Measurements from ENCODE around the gene SH3D19. TPM values are rescaled to one million over a fixed set of nuclear protein-coding genes. Genes with fewer than 3 reads are reported as not detected.

SH3D19 gene
- total RNA-seq, 1 donor from 2014 or later = 23.0 TPM

DNA sequence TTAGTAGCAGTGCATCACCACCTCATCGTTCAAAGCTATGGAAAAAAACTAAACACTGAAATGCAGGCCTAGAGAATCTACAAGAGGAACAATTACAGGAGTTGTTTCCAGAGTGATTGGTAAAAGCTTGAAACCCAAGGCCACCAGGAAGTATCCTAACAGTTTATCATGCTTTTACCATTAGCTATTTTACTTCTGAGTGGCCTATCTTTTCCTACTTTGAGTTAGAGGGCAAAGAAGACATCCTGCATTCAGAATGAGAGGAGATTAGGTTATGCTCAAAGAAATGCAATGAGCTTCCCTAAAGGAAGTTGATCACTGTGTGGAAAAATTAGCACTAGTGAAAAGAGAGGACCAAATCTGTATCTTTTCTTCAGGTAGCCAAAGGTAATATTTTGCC is 118.2 kb downstream of the SH3D19 start:
- Histone ChIP-seq H3K4me3 (ENCODE audit: low read depth, low read length) (no peak overlapping the region), H3K36me3 (ENCODE audit: control insufficient read depth, insufficient read depth, low read length) (no peaks in the 10 kb centered on the region), H3K27me3 (ENCODE audit: control insufficient read depth, insufficient read depth, low read length) (no peaks in the 10 kb centered on the region)
- DNase-seq (ENCODE audit: low read depth) = no peak
- TF ChIP-seq, protein P1, sequence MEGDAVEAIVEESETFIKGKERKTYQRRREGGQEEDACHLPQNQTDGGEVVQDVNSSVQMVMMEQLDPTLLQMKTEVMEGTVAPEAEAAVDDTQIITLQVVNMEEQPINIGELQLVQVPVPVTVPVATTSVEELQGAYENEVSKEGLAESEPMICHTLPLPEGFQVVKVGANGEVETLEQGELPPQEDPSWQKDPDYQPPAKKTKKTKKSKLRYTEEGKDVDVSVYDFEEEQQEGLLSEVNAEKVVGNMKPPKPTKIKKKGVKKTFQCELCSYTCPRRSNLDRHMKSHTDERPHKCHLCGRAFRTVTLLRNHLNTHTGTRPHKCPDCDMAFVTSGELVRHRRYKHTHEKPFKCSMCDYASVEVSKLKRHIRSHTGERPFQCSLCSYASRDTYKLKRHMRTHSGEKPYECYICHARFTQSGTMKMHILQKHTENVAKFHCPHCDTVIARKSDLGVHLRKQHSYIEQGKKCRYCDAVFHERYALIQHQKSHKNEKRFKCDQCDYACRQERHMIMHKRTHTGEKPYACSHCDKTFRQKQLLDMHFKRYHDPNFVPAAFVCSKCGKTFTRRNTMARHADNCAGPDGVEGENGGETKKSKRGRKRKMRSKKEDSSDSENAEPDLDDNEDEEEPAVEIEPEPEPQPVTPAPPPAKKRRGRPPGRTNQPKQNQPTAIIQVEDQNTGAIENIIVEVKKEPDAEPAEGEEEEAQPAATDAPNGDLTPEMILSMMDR (IDR thresholded peaks at IDR 0.05; ENCODE audit: insufficient read depth, low read length, poor library complexity, severe bottlenecking) = no peak

DNA sequence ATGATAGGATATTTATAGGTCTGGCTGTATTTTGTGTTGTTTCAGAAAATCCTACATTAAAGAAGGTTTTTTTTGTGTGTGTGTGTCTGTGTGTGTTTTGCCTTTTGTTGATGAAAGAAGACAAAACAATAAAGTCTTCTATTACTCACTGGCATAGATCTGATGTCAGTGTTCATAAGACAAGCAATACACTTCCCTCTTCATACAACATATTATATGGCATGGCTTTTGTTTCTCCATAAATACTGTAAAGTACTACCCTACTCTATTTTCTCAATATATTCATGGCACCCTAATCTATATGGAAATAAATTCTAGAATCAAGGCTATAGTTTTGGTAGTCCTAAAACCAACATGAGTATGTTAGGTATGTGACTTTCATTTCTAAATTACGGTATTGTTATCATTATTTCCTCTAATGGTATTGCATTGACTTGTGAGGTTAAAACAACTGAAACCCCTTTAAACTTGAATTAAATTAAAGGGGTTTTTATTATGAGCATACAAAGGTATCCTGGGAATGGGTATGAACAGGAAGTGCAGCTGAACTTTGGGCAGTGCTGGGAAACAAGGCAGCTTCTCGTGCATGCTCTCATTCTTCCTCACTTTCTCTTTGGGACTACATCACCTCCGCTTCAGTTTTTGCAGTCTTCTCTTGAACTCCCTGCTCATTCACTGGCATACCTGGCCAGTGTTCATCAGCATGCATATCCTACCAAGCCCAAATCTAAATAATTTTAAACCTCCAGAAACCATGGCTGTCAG is 119.0 kb downstream of the SH3D19 start:
- TF ChIP-seq, protein P1 (IDR thresholded peaks at IDR 0.05; ENCODE audit: insufficient read depth, low read length, poor library complexity, severe bottlenecking) = no peak
- Histone ChIP-seq H3K36me3 (ENCODE audit: control insufficient read depth, insufficient read depth, low read length) (no peaks in the 10 kb centered on the region), H3K4me3 (ENCODE audit: low read depth, low read length) (no peak overlapping the region), H3K27me3 (ENCODE audit: control insufficient read depth, insufficient read depth, low read length) (no peaks in the 10 kb centered on the region)
- DNase-seq (ENCODE audit: low read depth) = no peak

DNA sequence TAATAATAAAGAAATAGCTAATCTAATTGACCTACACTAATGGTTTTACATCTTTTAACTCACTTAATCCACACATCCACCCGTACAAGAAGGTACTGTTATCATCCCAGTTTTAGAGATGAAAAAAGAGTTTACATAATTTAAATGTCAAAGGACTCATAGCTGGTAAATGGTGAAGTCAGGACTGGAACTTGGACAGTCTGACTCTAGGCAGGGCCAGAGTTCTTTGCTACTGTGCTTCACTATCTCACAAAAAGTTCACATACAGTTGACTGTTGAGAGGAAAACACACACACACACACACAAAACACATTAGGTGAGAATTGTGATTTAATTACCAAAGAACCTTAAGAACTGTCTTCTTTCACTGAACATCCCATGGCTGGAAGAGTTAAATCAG is 119.7 kb downstream of the SH3D19 start:
- TF ChIP-seq, protein P1 (IDR thresholded peaks at IDR 0.05; ENCODE audit: insufficient read depth, low read length, poor library complexity, severe bottlenecking) = no peak
- H3K36me3 ChIP-seq (ENCODE audit: control insufficient read depth, insufficient read depth, low read length) = no peaks in the 10 kb centered on the region
- no peaks in the 10 kb centered on the region for H3K27me3 ChIP-seq (ENCODE audit: control insufficient read depth, insufficient read depth, low read length)
- no peak for DNase-seq (ENCODE audit: low read depth)
- no peak overlapping the region for H3K4me3 ChIP-seq (ENCODE audit: low read depth, low read length)

DNA sequence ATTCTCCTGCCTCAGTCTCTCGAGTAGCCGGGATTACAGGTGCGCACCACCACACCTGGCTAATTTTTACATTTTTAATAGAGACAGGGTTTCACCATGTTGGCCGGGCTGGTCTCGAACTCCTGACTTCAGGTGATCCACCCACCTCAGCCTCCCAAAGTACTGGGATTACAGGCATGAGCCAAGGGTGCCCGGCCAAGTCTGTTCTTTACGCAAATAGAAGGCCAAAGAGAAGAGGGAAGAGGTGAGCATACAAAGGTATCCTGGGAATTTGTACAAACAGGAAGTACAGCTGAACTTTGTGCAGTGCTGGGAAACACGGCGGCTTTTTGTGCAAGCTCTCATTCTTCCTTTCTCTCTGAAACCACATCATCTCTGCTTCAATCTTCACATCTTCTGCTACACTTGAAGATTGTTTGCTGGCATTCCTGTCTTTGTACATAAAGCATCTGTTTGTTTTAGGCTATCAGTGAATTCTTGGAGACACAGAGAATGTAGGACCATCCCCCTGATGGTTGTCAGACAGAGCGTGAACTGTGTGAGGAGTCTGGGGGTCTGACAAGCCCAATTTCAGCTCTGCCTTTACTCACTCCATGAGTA is 120.4 kb downstream of the SH3D19 start:
- no peak for DNase-seq (ENCODE audit: low read depth)
- Histone ChIP-seq H3K27me3 (ENCODE audit: control insufficient read depth, insufficient read depth, low read length) (no peaks in the 10 kb centered on the region), H3K36me3 (ENCODE audit: control insufficient read depth, insufficient read depth, low read length) (no peaks in the 10 kb centered on the region), H3K4me3 (ENCODE audit: low read depth, low read length) (no peak overlapping the region)
- TF ChIP-seq, protein P1 (IDR thresholded peaks at IDR 0.05; ENCODE audit: insufficient read depth, low read length, poor library complexity, severe bottlenecking) = no peak

DNA sequence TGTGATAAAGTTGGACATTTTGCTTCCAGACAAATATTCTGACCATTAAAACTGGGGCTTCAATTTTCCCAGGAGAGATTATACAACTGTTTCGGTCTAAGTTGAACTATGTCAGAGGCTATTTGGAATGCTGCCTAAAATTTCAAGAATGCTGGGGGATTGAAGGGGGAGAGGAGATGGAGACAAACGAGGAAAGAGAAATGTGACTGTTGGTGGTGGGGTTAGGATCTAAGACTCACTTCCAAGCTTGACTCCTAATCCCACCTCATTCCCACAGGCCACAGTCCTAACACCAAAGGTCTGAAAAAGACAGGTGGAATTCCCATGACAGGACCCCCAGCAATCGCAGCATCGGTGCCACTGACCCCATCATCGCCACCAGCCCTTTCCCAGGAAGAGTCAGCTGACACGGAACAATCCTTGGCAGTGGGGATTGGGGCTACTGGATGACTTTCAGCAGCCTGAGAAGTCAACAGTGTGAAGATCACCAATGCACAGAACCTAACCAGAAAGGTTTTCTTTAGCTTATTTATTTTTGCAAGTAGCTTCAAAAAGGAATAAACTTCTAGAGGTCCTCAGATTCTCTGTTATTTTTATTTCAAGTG is 122.5 kb downstream of the SH3D19 start:
- no peaks in the 10 kb centered on the region for H3K27me3 ChIP-seq (ENCODE audit: control insufficient read depth, insufficient read depth, low read length)
- no peak for DNase-seq (ENCODE audit: low read depth)
- no peaks in the 10 kb centered on the region for H3K36me3 ChIP-seq (ENCODE audit: control insufficient read depth, insufficient read depth, low read length)
- TF ChIP-seq, protein P1 (IDR thresholded peaks at IDR 0.05; ENCODE audit: insufficient read depth, low read length, poor library complexity, severe bottlenecking) = no peak
- H3K4me3 ChIP-seq (ENCODE audit: low read depth, low read length) = no peak overlapping the region

Measured in kidney epithelial cell (primary cell).